HL-60 (cell line): ENCODE data around the gene MRPS31.

Experiments
- DNase-seq, 2 experiments: peaks; one replicate each; pipeline ENCODE4 v3.0.0-alpha.2; 2010 to 2020; ENCODE audit warnings: low read depth in 1 of 2, low spot score in 1 of 2
- H3K27ac ChIP-seq: fragments of 250-450 bp; sonication (Bioruptor Pico); replicated peaks from 2 replicates; pipeline ENCODE4 v1.5.1; 2020; ENCODE audit warnings: mild to moderate bottlenecking, moderate library complexity
- H3K27me3 ChIP-seq: fragments of 250-450 bp; sonication (Bioruptor Pico); 2 replicates; pipeline ENCODE4 v1.5.1; 2021; ENCODE audit warnings: mild to moderate bottlenecking, moderate library complexity; ENCODE audit not compliant: insufficient read depth, poor library complexity, severe bottlenecking
- H3K4me3 ChIP-seq: replicated peaks from 2 replicates; pipeline ENCODE4 v1.5.1; 2011; ENCODE audit warnings: mild to moderate bottlenecking, control low read depth, low read length; ENCODE audit not compliant: insufficient read depth
- GABPA ChIP-seq: IDR thresholded peaks from 2 replicates; pipeline ENCODE4 v1.6.1; 2012; ENCODE audit warnings: low read depth
- POLR2AphosphoS5 ChIP-seq: IDR thresholded peaks from 2 replicates; pipeline ENCODE4 v1.6.1; 2012; ENCODE audit warnings: low read depth
- SPI1 ChIP-seq: IDR thresholded peaks from 2 replicates; pipeline ENCODE4 v1.6.1; 2012; ENCODE audit warnings: low read depth, mild to moderate bottlenecking, borderline replicate concordance
- TF ChIP-seq, protein P1 (sequence below): IDR thresholded peaks from 2 replicates; pipeline ENCODE4 v1.6.1; 2012; ENCODE audit warnings: low read depth; ENCODE audit not compliant: insufficient replicate concordance
- TF ChIP-seq, protein P2 (sequence below): IDR thresholded peaks from one replicate; pipeline ENCODE4 v1.5.1; 2011; ENCODE audit warnings: low read length, control low read depth, inconsistent platforms; ENCODE audit not compliant: insufficient read depth

The MRPS31 gene

GRCh38 chr13:40781717-40782116 is 10.7 kb upstream of the MRPS31 start:
- H3K27me3 ChIP-seq, result no peaks in the 10 kb centered on the region
- peak in 1 of 2 experiments; percentile 46 for DNase-seq
- no peak overlapping the region for H3K27ac ChIP-seq
- H3K4me3 ChIP-seq, result no peak overlapping the region
- TF ChIP-seq SPI1 (peak; percentile 84), GABPA (no peak), POLR2AphosphoS5 (no peak)
- TF ChIP-seq, protein P1, sequence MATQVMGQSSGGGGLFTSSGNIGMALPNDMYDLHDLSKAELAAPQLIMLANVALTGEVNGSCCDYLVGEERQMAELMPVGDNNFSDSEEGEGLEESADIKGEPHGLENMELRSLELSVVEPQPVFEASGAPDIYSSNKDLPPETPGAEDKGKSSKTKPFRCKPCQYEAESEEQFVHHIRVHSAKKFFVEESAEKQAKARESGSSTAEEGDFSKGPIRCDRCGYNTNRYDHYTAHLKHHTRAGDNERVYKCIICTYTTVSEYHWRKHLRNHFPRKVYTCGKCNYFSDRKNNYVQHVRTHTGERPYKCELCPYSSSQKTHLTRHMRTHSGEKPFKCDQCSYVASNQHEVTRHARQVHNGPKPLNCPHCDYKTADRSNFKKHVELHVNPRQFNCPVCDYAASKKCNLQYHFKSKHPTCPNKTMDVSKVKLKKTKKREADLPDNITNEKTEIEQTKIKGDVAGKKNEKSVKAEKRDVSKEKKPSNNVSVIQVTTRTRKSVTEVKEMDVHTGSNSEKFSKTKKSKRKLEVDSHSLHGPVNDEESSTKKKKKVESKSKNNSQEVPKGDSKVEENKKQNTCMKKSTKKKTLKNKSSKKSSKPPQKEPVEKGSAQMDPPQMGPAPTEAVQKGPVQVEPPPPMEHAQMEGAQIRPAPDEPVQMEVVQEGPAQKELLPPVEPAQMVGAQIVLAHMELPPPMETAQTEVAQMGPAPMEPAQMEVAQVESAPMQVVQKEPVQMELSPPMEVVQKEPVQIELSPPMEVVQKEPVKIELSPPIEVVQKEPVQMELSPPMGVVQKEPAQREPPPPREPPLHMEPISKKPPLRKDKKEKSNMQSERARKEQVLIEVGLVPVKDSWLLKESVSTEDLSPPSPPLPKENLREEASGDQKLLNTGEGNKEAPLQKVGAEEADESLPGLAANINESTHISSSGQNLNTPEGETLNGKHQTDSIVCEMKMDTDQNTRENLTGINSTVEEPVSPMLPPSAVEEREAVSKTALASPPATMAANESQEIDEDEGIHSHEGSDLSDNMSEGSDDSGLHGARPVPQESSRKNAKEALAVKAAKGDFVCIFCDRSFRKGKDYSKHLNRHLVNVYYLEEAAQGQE, result no peak
- TF ChIP-seq, protein P2, sequence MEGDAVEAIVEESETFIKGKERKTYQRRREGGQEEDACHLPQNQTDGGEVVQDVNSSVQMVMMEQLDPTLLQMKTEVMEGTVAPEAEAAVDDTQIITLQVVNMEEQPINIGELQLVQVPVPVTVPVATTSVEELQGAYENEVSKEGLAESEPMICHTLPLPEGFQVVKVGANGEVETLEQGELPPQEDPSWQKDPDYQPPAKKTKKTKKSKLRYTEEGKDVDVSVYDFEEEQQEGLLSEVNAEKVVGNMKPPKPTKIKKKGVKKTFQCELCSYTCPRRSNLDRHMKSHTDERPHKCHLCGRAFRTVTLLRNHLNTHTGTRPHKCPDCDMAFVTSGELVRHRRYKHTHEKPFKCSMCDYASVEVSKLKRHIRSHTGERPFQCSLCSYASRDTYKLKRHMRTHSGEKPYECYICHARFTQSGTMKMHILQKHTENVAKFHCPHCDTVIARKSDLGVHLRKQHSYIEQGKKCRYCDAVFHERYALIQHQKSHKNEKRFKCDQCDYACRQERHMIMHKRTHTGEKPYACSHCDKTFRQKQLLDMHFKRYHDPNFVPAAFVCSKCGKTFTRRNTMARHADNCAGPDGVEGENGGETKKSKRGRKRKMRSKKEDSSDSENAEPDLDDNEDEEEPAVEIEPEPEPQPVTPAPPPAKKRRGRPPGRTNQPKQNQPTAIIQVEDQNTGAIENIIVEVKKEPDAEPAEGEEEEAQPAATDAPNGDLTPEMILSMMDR, result no peak

GRCh38 chr13:40780822-40781401 is 9.9 kb upstream of the MRPS31 start:
- peak in 1 of 2 experiments; percentile 50 for DNase-seq
- TF ChIP-seq, protein P1, result no peak
- no peak for TF ChIP-seq POLR2AphosphoS5
- no peak for TF ChIP-seq GABPA
- TF ChIP-seq, protein P2, result no peak
- TF ChIP-seq SPI1, result no peak
- Histone ChIP-seq H3K27ac (no peak overlapping the region), H3K27me3 (no peaks in the 10 kb centered on the region), H3K4me3 (no peak overlapping the region)

DNA sequence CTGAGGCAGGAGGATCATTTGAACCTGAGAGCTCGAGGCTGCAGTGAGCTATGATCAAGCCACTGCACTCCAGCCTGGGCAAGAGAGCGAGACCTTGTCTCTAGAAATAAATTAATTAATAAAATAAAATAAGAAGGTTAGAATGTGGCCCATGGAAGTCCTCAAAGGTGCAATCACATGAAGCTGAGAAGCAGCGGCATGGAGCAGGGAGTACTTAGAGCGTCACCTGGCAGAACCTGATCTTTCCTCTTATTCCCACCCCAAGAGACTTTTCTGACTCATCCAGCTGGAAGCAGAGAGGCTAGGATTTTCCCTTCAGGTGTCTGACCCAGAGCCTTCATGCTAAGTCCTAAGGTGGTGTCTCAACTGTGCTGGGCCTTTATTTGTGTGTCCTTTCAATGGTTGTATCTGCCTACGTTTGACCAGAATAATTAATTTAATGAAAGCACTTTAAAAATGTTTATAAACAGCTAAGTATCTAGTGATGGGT is 8.9 kb upstream of the MRPS31 start:
- DNase-seq, result no peak
- no peak overlapping the region for H3K4me3 ChIP-seq
- TF ChIP-seq GABPA (no peak), SPI1 (no peak)
- TF ChIP-seq, protein P1, result no peak
- H3K27me3 ChIP-seq, result no peaks in the 10 kb centered on the region
- H3K27ac ChIP-seq, result no peak overlapping the region
